ENCODE measurements around the gene DPAGT1. TPM values are rescaled to one million over a fixed set of nuclear protein-coding genes. Genes with fewer than 3 reads are reported as not detected.

The DPAGT1 gene
- polyA plus RNA-seq, 2 donors, result 16.5 to 21.5 TPM

GRCh38 chr11:119134389-119134978 lies 32.8 kb upstream of the DPAGT1 start:
- Histone ChIP-seq H3K4me1 (ENCODE audit: control insufficient read depth in 2 of 2, insufficient read depth in 2 of 2, low read length in 1 of 2) (no peaks in the 10 kb centered on the region), H3K4me3 (ENCODE audit: low read depth in 1 of 2, low read length in 2 of 2) (no peak overlapping the region), H3K9me3 (ENCODE audit: control insufficient read depth in 2 of 2, insufficient read depth in 1 of 2, low read depth in 1 of 2, low read length in 1 of 2) (no peaks in the 10 kb centered on the region), H3K36me3 (ENCODE audit: control insufficient read depth in 2 of 2, insufficient read depth in 2 of 2, low read length in 1 of 2) (peaks cover 18 to 34% of the 10 kb centered on the region in 2 donors), H3K27ac (ENCODE audit: low read depth in 2 of 2, low read length in 1 of 2) (no peak overlapping the region), H3K27me3 (ENCODE audit: control insufficient read depth in 1 of 2, insufficient read depth in 2 of 2, low read length in 2 of 2) (no peaks in the 10 kb centered on the region)
- WGBS, 2 donors, result 57 to 63% methylated on average over 4 of the region's 4 CpGs

GRCh38 chr11:119130662-119131061 lies 29.0 kb upstream of the DPAGT1 start:
- Histone ChIP-seq H3K9me3 (ENCODE audit: control insufficient read depth in 2 of 2, insufficient read depth in 1 of 2, low read depth in 1 of 2, low read length in 1 of 2) (no peaks in the 10 kb centered on the region), H3K27me3 (ENCODE audit: control insufficient read depth in 1 of 2, insufficient read depth in 2 of 2, low read length in 2 of 2) (no peaks in the 10 kb centered on the region), H3K27ac (ENCODE audit: low read depth in 2 of 2, low read length in 1 of 2) (no peak overlapping the region), H3K4me3 (ENCODE audit: low read depth in 1 of 2, low read length in 2 of 2) (no peak overlapping the region), H3K36me3 (ENCODE audit: control insufficient read depth in 2 of 2, insufficient read depth in 2 of 2, low read length in 1 of 2) (peaks cover 18 to 34% of the 10 kb centered on the region in 2 donors), H3K4me1 (ENCODE audit: control insufficient read depth in 2 of 2, insufficient read depth in 2 of 2, low read length in 1 of 2) (no peaks in the 10 kb centered on the region)
- 74 to 78% methylated on average over 3 of the region's 3 CpGs for whole genome bisulfite sequencing, 2 donors

- Histone ChIP-seq H3K27ac (ENCODE audit: low read depth in 2 of 2, low read length in 1 of 2) (no peak overlapping the region), H3K9me3 (ENCODE audit: control insufficient read depth in 2 of 2, insufficient read depth in 1 of 2, low read depth in 1 of 2, low read length in 1 of 2) (no peaks in the 10 kb centered on the region), H3K4me1 (ENCODE audit: control insufficient read depth in 2 of 2, insufficient read depth in 2 of 2, low read length in 1 of 2) (peaks cover 0 to 2% of the 10 kb centered on the region in 2 donors), H3K27me3 (ENCODE audit: control insufficient read depth in 1 of 2, insufficient read depth in 2 of 2, low read length in 2 of 2) (no peaks in the 10 kb centered on the region), H3K4me3 (ENCODE audit: low read depth in 1 of 2, low read length in 2 of 2) (no peak overlapping the region), H3K36me3 (ENCODE audit: control insufficient read depth in 2 of 2, insufficient read depth in 2 of 2, low read length in 1 of 2) (peaks cover 1 to 16% of the 10 kb centered on the region in 2 donors)
- 54 to 55% methylated on average over 5 of the region's 5 CpGs for WGBS, 2 donors
Observed at GRCh38 chr11:119126675-119127268, 25.1 kb upstream of the DPAGT1 start.

GRCh38 chr11:119125821-119126220 lies 24.2 kb upstream of the DPAGT1 start:
- WGBS, 2 donors, result 78 to 90% methylated on average over 6 of the region's 6 CpGs
- peaks cover 0 to 2% of the 10 kb centered on the region in 2 donors for H3K4me1 ChIP-seq (ENCODE audit: control insufficient read depth in 2 of 2, insufficient read depth in 2 of 2, low read length in 1 of 2)
- no peak overlapping the region for H3K27ac ChIP-seq (ENCODE audit: low read depth in 2 of 2, low read length in 1 of 2)
- no peak overlapping the region for H3K4me3 ChIP-seq (ENCODE audit: low read depth in 1 of 2, low read length in 2 of 2)
- H3K9me3 ChIP-seq (ENCODE audit: control insufficient read depth in 2 of 2, insufficient read depth in 1 of 2, low read depth in 1 of 2, low read length in 1 of 2), result no peaks in the 10 kb centered on the region
- H3K27me3 ChIP-seq (ENCODE audit: control insufficient read depth in 1 of 2, insufficient read depth in 2 of 2, low read length in 2 of 2), result no peaks in the 10 kb centered on the region
- H3K36me3 ChIP-seq (ENCODE audit: control insufficient read depth in 2 of 2, insufficient read depth in 2 of 2, low read length in 1 of 2), result peaks cover 0 to 9% of the 10 kb centered on the region in 2 donors

GRCh38 chr11:119121811-119122124 lies 20.1 kb upstream of the DPAGT1 start:
- Histone ChIP-seq H3K36me3 (ENCODE audit: control insufficient read depth in 2 of 2, insufficient read depth in 2 of 2, low read length in 1 of 2) (peaks cover 0 to 4% of the 10 kb centered on the region in 2 donors), H3K27ac (ENCODE audit: low read depth in 2 of 2, low read length in 1 of 2) (peak overlapping the region; percentile 79 to 93), H3K27me3 (ENCODE audit: control insufficient read depth in 1 of 2, insufficient read depth in 2 of 2, low read length in 2 of 2) (no peaks in the 10 kb centered on the region), H3K9me3 (ENCODE audit: control insufficient read depth in 2 of 2, insufficient read depth in 1 of 2, low read depth in 1 of 2, low read length in 1 of 2) (no peaks in the 10 kb centered on the region), H3K4me1 (ENCODE audit: control insufficient read depth in 2 of 2, insufficient read depth in 2 of 2, low read length in 1 of 2) (peaks cover 0 to 2% of the 10 kb centered on the region in 2 donors), H3K4me3 (ENCODE audit: low read depth in 1 of 2, low read length in 2 of 2) (peak overlapping the region; percentile 83 to 91)
- WGBS, 2 donors, result 0% methylated on average over 20 of the region's 20 CpGs

GRCh38 chr11:119121008-119121810 lies 19.6 kb upstream of the DPAGT1 start, which contains the start of gene HINFP:
Gene HINFP, plus strand, starts transcription at chr11:119121580. Its CDS starts 5,365 bp downstream, at chr11:119126945.
- peaks cover 0 to 4% of the 10 kb centered on the region in 2 donors for H3K36me3 ChIP-seq (ENCODE audit: control insufficient read depth in 2 of 2, insufficient read depth in 2 of 2, low read length in 1 of 2)
- H3K4me3 ChIP-seq (ENCODE audit: low read depth in 1 of 2, low read length in 2 of 2), result peak within 1 kb of the TSS; percentile 83 to 91
- WGBS, 2 donors, result 0 to 1% methylated on average over 54 of the region's 54 CpGs
- no peaks in the 10 kb centered on the region for H3K9me3 ChIP-seq (ENCODE audit: control insufficient read depth in 2 of 2, insufficient read depth in 1 of 2, low read depth in 1 of 2, low read length in 1 of 2)
- H3K27ac ChIP-seq (ENCODE audit: low read depth in 2 of 2, low read length in 1 of 2), result peak within 1 kb of the TSS; percentile 79 to 93
- H3K4me1 ChIP-seq (ENCODE audit: control insufficient read depth in 2 of 2, insufficient read depth in 2 of 2, low read length in 1 of 2), result peaks cover 0 to 2% of the 10 kb centered on the region in 2 donors
- no peaks in the 10 kb centered on the region for H3K27me3 ChIP-seq (ENCODE audit: control insufficient read depth in 1 of 2, insufficient read depth in 2 of 2, low read length in 2 of 2)

GRCh38 chr11:119120639-119121007 lies 19.0 kb upstream of the DPAGT1 start:
- H3K4me1 ChIP-seq (ENCODE audit: control insufficient read depth in 2 of 2, insufficient read depth in 2 of 2, low read length in 1 of 2), result peaks cover 0 to 2% of the 10 kb centered on the region in 2 donors
- WGBS, 2 donors, result 14 to 25% methylated on average over 5 of the region's 5 CpGs
- no peaks in the 10 kb centered on the region for H3K27me3 ChIP-seq (ENCODE audit: control insufficient read depth in 1 of 2, insufficient read depth in 2 of 2, low read length in 2 of 2)
- peaks cover 3 to 8% of the 10 kb centered on the region in 2 donors for H3K36me3 ChIP-seq (ENCODE audit: control insufficient read depth in 2 of 2, insufficient read depth in 2 of 2, low read length in 1 of 2)
- H3K4me3 ChIP-seq (ENCODE audit: low read depth in 1 of 2, low read length in 2 of 2), result peak overlapping the region; percentile 50 to 91
- H3K27ac ChIP-seq (ENCODE audit: low read depth in 2 of 2, low read length in 1 of 2), result peak overlapping the region in 1 of 2 donors; percentile 68
- no peaks in the 10 kb centered on the region for H3K9me3 ChIP-seq (ENCODE audit: control insufficient read depth in 2 of 2, insufficient read depth in 1 of 2, low read depth in 1 of 2, low read length in 1 of 2)

- Histone ChIP-seq H3K27me3 (ENCODE audit: control insufficient read depth in 1 of 2, insufficient read depth in 2 of 2, low read length in 2 of 2) (no peaks in the 10 kb centered on the region), H3K36me3 (ENCODE audit: control insufficient read depth in 2 of 2, insufficient read depth in 2 of 2, low read length in 1 of 2) (peaks cover 3 to 5% of the 10 kb centered on the region in 2 donors), H3K4me1 (ENCODE audit: control insufficient read depth in 2 of 2, insufficient read depth in 2 of 2, low read length in 1 of 2) (peaks cover 0 to 2% of the 10 kb centered on the region in 2 donors), H3K27ac (ENCODE audit: low read depth in 2 of 2, low read length in 1 of 2) (no peak overlapping the region), H3K9me3 (ENCODE audit: control insufficient read depth in 2 of 2, insufficient read depth in 1 of 2, low read depth in 1 of 2, low read length in 1 of 2) (no peaks in the 10 kb centered on the region), H3K4me3 (ENCODE audit: low read depth in 1 of 2, low read length in 2 of 2) (no peak overlapping the region)
- WGBS, 2 donors, result 92 to 98% methylated on average over 1 of the region's 1 CpG
Observed at GRCh38 chr11:119118946-119119345, 17.3 kb upstream of the DPAGT1 start.

- Histone ChIP-seq H3K36me3 (ENCODE audit: control insufficient read depth in 2 of 2, insufficient read depth in 2 of 2, low read length in 1 of 2) (peaks cover 3 to 11% of the 10 kb centered on the region in 2 donors), H3K27me3 (ENCODE audit: control insufficient read depth in 1 of 2, insufficient read depth in 2 of 2, low read length in 2 of 2) (no peaks in the 10 kb centered on the region), H3K4me1 (ENCODE audit: control insufficient read depth in 2 of 2, insufficient read depth in 2 of 2, low read length in 1 of 2) (peaks cover 0 to 2% of the 10 kb centered on the region in 2 donors), H3K9me3 (ENCODE audit: control insufficient read depth in 2 of 2, insufficient read depth in 1 of 2, low read depth in 1 of 2, low read length in 1 of 2) (no peaks in the 10 kb centered on the region), H3K4me3 (ENCODE audit: low read depth in 1 of 2, low read length in 2 of 2) (no peak overlapping the region), H3K27ac (ENCODE audit: low read depth in 2 of 2, low read length in 1 of 2) (no peak overlapping the region)
- 95% methylated on average over 5 of the region's 5 CpGs for WGBS, 2 donors
Observed at GRCh38 chr11:119118227-119118626, 16.6 kb upstream of the DPAGT1 start.

Measured in esophagus (tissue), 2 donors.